Measurements from ENCODE around the gene EXOC6. TPM values are rescaled to one million over a fixed set of nuclear protein-coding genes. Genes with fewer than 3 reads are reported as not detected.

EXOC6 gene
- total RNA-seq, 1 experiment from 2014 or later, result 12.9 TPM

- no peaks in the 10 kb centered on the region for H3K36me3 ChIP-seq (ENCODE audit: control insufficient read depth in 1 of 2, insufficient read depth in 2 of 2, low read length in 2 of 2)
- H3K9ac ChIP-seq (ENCODE audit: low read length), result no peak overlapping the region
- no peak overlapping the region for H2AFZ ChIP-seq (ENCODE audit: low read depth, low read length, poor library complexity, severe bottlenecking)
- H3K27ac ChIP-seq (ENCODE audit: low read depth, low read length), result no peak overlapping the region
- no peaks in the 10 kb centered on the region for H3K9me3 ChIP-seq (ENCODE audit: control insufficient read depth in 1 of 2, insufficient read depth in 1 of 2, low read depth in 1 of 2, low read length in 2 of 2)
- RAD21 ChIA-PET (ENCODE audit: low non-redundant PET in 1 of 2, low total read pairs in 2 of 2, uncharacterized antibody in 2 of 2, unreplicated experiment in 2 of 2), result no interaction called here
- no peak for TF ChIP-seq SP1 (IDR thresholded peaks at IDR 0.05; ENCODE audit: low read depth)
- no peak for TF ChIP-seq EGR1 (IDR thresholded peaks at IDR 0.05; ENCODE audit: low read depth)
- TF ChIP-seq ZFX (IDR thresholded peaks at IDR 0.05), result no peak
- TF ChIP-seq MAX (IDR thresholded peaks at IDR 0.05), result no peak
- no peak for TF ChIP-seq CTCF (IDR thresholded peaks at IDR 0.05 in 2 of 3, conservative IDR thresholded peaks at IDR 0.05 in 1 of 3; ENCODE audit: borderline replicate concordance in 1 of 3, insufficient read depth in 1 of 3, low read depth in 2 of 3, low read length in 2 of 3)
- TF ChIP-seq ELF1 (IDR thresholded peaks at IDR 0.05; ENCODE audit: borderline replicate concordance, low read depth), result no peak
- no peak for TF ChIP-seq POLR2A (IDR thresholded peaks at IDR 0.05; ENCODE audit: borderline replicate concordance, extremely low read depth, insufficient read depth, insufficient read length)
- no peak for TF ChIP-seq RAD21 (IDR thresholded peaks at IDR 0.05; ENCODE audit: low read depth)
- no peak for TF ChIP-seq POLR2AphosphoS5 (IDR thresholded peaks at IDR 0.05; ENCODE audit: low read depth, low read length)
- no peak for TF ChIP-seq FOSL1 (IDR thresholded peaks at IDR 0.05; ENCODE audit: low read depth)
- no peak for TF ChIP-seq EZH2 (IDR thresholded peaks at IDR 0.05)
- TF ChIP-seq TCF7L2 (IDR thresholded peaks at IDR 0.05; ENCODE audit: borderline replicate concordance, extremely low read depth, insufficient read depth, insufficient read length), result no peak
- no peak for TF ChIP-seq ZBTB33 (IDR thresholded peaks at IDR 0.05; ENCODE audit: extremely low read depth, insufficient replicate concordance, low read length)
- no peak for TF ChIP-seq CBX3 (IDR thresholded peaks at IDR 0.05; ENCODE audit: low read depth)
- no peak for TF ChIP-seq CEBPB (IDR thresholded peaks at IDR 0.05; ENCODE audit: low read depth)
- TF ChIP-seq SRF (IDR thresholded peaks at IDR 0.05; ENCODE audit: low read depth), result no peak
- no peak for TF ChIP-seq JUND (IDR thresholded peaks at IDR 0.05)
- no peak for TF ChIP-seq EZH2phosphoT487 (IDR thresholded peaks at IDR 0.05; ENCODE audit: borderline replicate concordance)
- no peak for TF ChIP-seq ZNF274 (IDR thresholded peaks at IDR 0.05; ENCODE audit: low read depth, low read length)
- TF ChIP-seq YY1 (IDR thresholded peaks at IDR 0.05; ENCODE audit: extremely low read depth, insufficient replicate concordance, low read depth, low read length), result no peak
- H3K79me2 ChIP-seq (ENCODE audit: insufficient read depth, low read length), result no peaks in the 10 kb centered on the region
- intact Hi-C loops (cut with micrococcal nuclease), result no loop called here
- no peaks in the 10 kb centered on the region for H3K9me2 ChIP-seq (ENCODE audit: insufficient read depth)
- CTCF ChIA-PET, result no interaction called here
- DNase-seq (ENCODE audit: low read depth, low spot score), result no peak
- H3K4me3 ChIP-seq (replicated peaks in 1 of 2; ENCODE audit: low read depth in 1 of 2, low read length in 2 of 2), result no peak overlapping the region
- H3K27me3 ChIP-seq (ENCODE audit: insufficient read depth, low read length), result no peaks in the 10 kb centered on the region
- no peaks in the 10 kb centered on the region for H4K20me1 ChIP-seq (ENCODE audit: insufficient read depth)
- POLR2A ChIA-PET, result no interaction called here
- BruUV-seq (replicated peaks), result no TSS peak
- ATAC-seq, result no peak
- H3K4me2 ChIP-seq (ENCODE audit: low read length), result no peak overlapping the region
- no peaks in the 10 kb centered on the region for H3K4me1 ChIP-seq (ENCODE audit: control insufficient read depth in 1 of 2, insufficient read depth in 2 of 2, low read length in 2 of 2)
These were observed 212.7 kb downstream of the EXOC6 start for GRCh38 chr10:93060887-93061593.
